ENCODE data around the gene IKZF1.

IKZF1 gene

GRCh38 chr7:50359258-50359994, 54.9 kb downstream of the IKZF1 start:
- no peak overlapping the region for H3K4me3 ChIP-seq (ENCODE audit: low read depth, low read length)
- DNase-seq (ENCODE audit: low read depth), result no peak
- TF ChIP-seq MYC (IDR thresholded peaks at IDR 0.05; ENCODE audit: low read depth, low read length) (no peak), POLR2A (IDR thresholded peaks at IDR 0.05; ENCODE audit: extremely low read depth, insufficient read length) (no peak), MAX (IDR thresholded peaks at IDR 0.05; ENCODE audit: low read depth, low read length) (peak; percentile 50)
- TF ChIP-seq, protein P1, sequence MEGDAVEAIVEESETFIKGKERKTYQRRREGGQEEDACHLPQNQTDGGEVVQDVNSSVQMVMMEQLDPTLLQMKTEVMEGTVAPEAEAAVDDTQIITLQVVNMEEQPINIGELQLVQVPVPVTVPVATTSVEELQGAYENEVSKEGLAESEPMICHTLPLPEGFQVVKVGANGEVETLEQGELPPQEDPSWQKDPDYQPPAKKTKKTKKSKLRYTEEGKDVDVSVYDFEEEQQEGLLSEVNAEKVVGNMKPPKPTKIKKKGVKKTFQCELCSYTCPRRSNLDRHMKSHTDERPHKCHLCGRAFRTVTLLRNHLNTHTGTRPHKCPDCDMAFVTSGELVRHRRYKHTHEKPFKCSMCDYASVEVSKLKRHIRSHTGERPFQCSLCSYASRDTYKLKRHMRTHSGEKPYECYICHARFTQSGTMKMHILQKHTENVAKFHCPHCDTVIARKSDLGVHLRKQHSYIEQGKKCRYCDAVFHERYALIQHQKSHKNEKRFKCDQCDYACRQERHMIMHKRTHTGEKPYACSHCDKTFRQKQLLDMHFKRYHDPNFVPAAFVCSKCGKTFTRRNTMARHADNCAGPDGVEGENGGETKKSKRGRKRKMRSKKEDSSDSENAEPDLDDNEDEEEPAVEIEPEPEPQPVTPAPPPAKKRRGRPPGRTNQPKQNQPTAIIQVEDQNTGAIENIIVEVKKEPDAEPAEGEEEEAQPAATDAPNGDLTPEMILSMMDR (IDR thresholded peaks at IDR 0.05; ENCODE audit: low read depth, low read length), result no peak

- TF ChIP-seq MAX (IDR thresholded peaks at IDR 0.05; ENCODE audit: low read depth, low read length) (0 out of 2 replicates have a peak, but pooled peaks have one; percentile 15), MYC (IDR thresholded peaks at IDR 0.05; ENCODE audit: low read depth, low read length) (no peak), POLR2A (IDR thresholded peaks at IDR 0.05; ENCODE audit: extremely low read depth, insufficient read length) (no peak)
- TF ChIP-seq, protein P1 (IDR thresholded peaks at IDR 0.05; ENCODE audit: low read depth, low read length), result no peak
- DNase-seq (ENCODE audit: low read depth), result no peak
- H3K4me3 ChIP-seq (ENCODE audit: low read depth, low read length), result no peak overlapping the region
Measured at GRCh38 chr7:50359995-50360925, 55.7 kb downstream of the IKZF1 start.

- no peak overlapping the region for H3K4me3 ChIP-seq (ENCODE audit: low read depth, low read length)
Measured at GRCh38 chr7:50362142-50362541, 57.6 kb downstream of the IKZF1 start.

GRCh38 chr7:50362712-50363282, 58.3 kb downstream of the IKZF1 start:
- TF ChIP-seq, protein P1 (IDR thresholded peaks at IDR 0.05; ENCODE audit: low read depth, low read length), result no peak
- TF ChIP-seq MYC (IDR thresholded peaks at IDR 0.05; ENCODE audit: low read depth, low read length), result peak; percentile 84
- TF ChIP-seq POLR2A (IDR thresholded peaks at IDR 0.05; ENCODE audit: extremely low read depth, insufficient read length), result no peak
- TF ChIP-seq MAX (IDR thresholded peaks at IDR 0.05; ENCODE audit: low read depth, low read length), result peak; percentile 82
- DNase-seq (ENCODE audit: low read depth), result peak; percentile 91
- H3K4me3 ChIP-seq (ENCODE audit: low read depth, low read length), result no peak overlapping the region

More at GRCh38 chr7:50362142-50362541, 57.6 kb downstream of the IKZF1 start:
- no peak for DNase-seq (ENCODE audit: low read depth)
- TF ChIP-seq, protein P1 (IDR thresholded peaks at IDR 0.05; ENCODE audit: low read depth, low read length), result no peak
- TF ChIP-seq POLR2A (IDR thresholded peaks at IDR 0.05; ENCODE audit: extremely low read depth, insufficient read length) (no peak), MYC (IDR thresholded peaks at IDR 0.05; ENCODE audit: low read depth, low read length) (no peak), MAX (IDR thresholded peaks at IDR 0.05; ENCODE audit: low read depth, low read length) (no peak)

DNA sequence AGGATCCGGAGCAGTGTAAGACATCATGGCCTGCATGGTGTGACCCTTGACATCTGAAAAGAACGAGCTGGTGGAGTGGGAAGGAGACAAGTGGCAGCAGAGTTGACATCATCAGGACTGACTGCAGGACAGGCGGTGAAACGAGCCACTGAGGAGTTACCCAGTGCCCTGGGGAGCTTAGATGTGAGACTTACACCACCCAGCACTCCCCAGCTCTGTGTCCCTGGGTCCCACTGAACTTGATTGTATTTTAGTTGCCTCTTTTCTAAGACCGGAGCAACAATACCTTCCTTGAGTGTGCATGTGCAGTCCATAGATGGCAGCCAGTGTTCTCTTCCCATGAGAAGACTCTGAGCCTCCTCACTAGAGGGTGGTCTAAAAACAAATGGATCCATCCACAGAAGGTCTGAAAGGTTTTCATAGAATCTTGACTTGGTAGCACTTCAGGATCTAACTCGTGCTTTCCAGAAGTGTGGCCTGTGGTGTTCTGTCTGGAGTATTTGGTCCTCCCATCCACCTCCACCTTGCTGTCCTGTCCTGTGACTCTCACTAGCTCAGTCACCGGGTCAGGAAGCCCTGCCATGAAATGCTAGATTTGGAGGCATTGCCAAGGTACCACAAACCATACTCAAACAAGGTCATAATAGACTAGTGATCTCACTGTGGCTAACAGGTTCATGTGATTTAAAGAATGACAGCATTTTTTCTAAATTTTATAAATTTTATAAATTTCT, 59.0 kb downstream of the IKZF1 start:
- peak; percentile 38 for DNase-seq (ENCODE audit: low read depth)
- no peak overlapping the region for H3K4me3 ChIP-seq (ENCODE audit: low read depth, low read length)
- TF ChIP-seq MAX (IDR thresholded peaks at IDR 0.05; ENCODE audit: low read depth, low read length), result no peak
